Measurements from ENCODE around the gene SZT2. TPM values are rescaled to one million over a fixed set of nuclear protein-coding genes. Genes with fewer than 3 reads are reported as not detected.

Gene SZT2
- total RNA-seq, 1 experiment from 2014 or later: 65.3 TPM

DNA sequence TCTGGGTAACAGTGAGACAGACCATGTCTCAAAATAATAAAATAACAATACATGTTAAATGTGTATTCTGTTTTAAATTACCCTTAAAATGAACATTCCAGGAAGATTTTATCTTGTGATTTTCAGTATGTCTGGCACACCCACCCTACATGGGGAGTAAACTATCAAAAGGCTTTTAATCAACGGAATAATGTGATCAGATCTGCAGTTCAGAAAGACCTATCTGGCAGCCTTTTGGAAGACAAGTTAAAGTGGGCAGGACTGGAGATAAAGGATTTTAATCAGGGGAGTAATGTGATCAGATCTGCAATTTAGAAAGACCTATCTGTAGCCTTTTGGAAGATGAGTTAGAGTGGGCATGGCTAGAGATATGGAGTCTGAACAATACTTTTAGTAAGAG is 10.2 kb upstream of the SZT2 start:
- CTCF ChIA-PET: no interaction called here
- Mint-ChIP-seq H3K9me3 (ENCODE audit: unreplicated experiment) (no peaks in the 10 kb centered on the region), H3K4me3 (ENCODE audit: unreplicated experiment) (no peak overlapping the region), H3K27ac (ENCODE audit: low read depth, unreplicated experiment) (no peak overlapping the region), H3K36me3 (ENCODE audit: insufficient read depth, unreplicated experiment) (peaks cover 28% of the 10 kb centered on the region), H3K27me3 (ENCODE audit: insufficient read depth, unreplicated experiment) (no peaks in the 10 kb centered on the region), H3K4me1 (ENCODE audit: insufficient read depth, unreplicated experiment) (no peaks in the 10 kb centered on the region)
- intact Hi-C loops (cut with micrococcal nuclease): no loop called here
- no peak for DNase-seq (ENCODE audit: unreplicated experiment)
- no TSS peak for BruUV-seq (replicated peaks)
- POLR2A ChIA-PET: interaction anchor here (0.9 to 1.0 kb wide), 3 partner anchors 10 to 11 kb away, joined by 3 read pairs; partner anchors contain the start of genes ELOVL1, MED8 and SZT2
- TF ChIP-seq, protein P1, sequence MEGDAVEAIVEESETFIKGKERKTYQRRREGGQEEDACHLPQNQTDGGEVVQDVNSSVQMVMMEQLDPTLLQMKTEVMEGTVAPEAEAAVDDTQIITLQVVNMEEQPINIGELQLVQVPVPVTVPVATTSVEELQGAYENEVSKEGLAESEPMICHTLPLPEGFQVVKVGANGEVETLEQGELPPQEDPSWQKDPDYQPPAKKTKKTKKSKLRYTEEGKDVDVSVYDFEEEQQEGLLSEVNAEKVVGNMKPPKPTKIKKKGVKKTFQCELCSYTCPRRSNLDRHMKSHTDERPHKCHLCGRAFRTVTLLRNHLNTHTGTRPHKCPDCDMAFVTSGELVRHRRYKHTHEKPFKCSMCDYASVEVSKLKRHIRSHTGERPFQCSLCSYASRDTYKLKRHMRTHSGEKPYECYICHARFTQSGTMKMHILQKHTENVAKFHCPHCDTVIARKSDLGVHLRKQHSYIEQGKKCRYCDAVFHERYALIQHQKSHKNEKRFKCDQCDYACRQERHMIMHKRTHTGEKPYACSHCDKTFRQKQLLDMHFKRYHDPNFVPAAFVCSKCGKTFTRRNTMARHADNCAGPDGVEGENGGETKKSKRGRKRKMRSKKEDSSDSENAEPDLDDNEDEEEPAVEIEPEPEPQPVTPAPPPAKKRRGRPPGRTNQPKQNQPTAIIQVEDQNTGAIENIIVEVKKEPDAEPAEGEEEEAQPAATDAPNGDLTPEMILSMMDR (IDR thresholded peaks at IDR 0.05; ENCODE audit: unreplicated experiment): no peak

DNA sequence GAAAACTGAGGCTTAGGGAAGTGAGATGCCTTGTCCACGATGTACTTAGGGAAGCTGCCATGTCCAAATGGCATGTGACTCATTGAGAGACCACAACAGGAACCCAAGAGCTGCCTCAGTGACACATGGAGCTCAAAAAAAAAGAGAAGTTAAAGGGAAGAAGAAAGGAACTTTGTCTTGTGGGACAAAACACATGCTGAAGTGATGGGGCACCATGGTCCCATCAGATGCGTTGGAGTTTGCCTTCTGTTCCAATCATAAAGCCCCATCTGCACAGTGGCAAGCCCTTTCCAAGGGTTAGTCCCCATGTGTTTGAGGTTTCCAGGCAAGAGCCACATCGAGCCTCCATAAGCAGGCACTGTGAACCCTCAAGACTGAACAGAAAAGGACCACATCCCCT is 8.1 kb upstream of the SZT2 start:
- POLR2A ChIA-PET: interaction anchor here (1.5 kb wide), 1 partner anchor 13 kb away, joined by 3 read pairs; no protein-coding TSS in a partner anchor

DNA sequence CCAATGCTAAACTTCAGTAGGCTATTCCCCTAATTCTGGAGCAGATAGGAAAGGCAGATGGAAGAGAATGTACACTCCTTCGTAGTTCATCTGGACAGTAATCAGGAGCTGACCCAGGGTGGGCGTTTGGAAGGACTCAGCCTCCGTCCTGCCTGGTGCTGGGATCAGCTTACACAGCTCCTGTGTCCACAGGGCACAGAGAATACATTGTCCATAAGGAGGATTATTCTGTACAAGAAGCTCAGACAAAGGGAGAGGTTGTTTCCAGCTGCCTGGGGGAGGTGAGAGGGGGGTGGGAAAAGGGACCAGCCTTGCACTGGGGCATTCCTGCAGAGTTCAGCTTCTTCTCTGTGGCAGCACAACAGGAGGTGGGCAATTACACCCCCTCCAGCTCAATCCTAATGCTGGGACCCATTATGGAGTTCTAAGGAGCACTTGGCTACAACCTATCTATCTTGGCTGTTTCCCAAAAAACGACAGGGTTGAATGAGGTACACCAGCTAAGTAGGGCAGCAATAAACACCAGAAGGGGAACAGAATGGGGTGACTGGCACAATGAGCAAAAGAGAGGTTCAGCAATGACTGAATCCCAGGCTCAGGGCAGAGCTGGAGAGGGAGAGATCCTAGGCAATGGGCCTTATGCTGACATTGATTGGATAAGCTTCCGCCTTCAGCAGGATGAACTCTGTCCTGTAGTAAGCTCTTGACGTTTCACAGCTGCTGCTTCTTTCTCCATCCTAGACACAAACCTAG is 7.5 kb upstream of the SZT2 start:
- POLR2A ChIA-PET: interaction anchor here (1.5 kb wide), 1 partner anchor 14 kb away, joined by 3 read pairs; no protein-coding TSS in a partner anchor
- no TSS peak for BruUV-seq (replicated peaks)

More for the DNA sequence above, 8.1 kb upstream of the SZT2 start:
- CTCF ChIA-PET: interaction anchor here (0.6 to 0.7 kb wide), 3 partner anchors 23 to 171 kb away, joined by 4 to 5 read pairs (median 4); partner anchors contain the start of gene CDC20
- H3K9me3 Mint-ChIP-seq (ENCODE audit: unreplicated experiment): no peaks in the 10 kb centered on the region
- no peaks in the 10 kb centered on the region for H3K4me1 Mint-ChIP-seq (ENCODE audit: insufficient read depth, unreplicated experiment)
- no peaks in the 10 kb centered on the region for H3K27me3 Mint-ChIP-seq (ENCODE audit: insufficient read depth, unreplicated experiment)
- no TSS peak for BruUV-seq (replicated peaks)
- TF ChIP-seq, protein P1 (IDR thresholded peaks at IDR 0.05; ENCODE audit: unreplicated experiment): no peak
- DNase-seq (ENCODE audit: unreplicated experiment): no peak
- peaks cover 50% of the 10 kb centered on the region for H3K36me3 Mint-ChIP-seq (ENCODE audit: insufficient read depth, unreplicated experiment)
- no peak overlapping the region for H3K4me3 Mint-ChIP-seq (ENCODE audit: unreplicated experiment)
- intact Hi-C loops (cut with micrococcal nuclease): loop anchor here (10.0 kb wide), 1 partner anchor 147 kb away; no protein-coding TSS in a partner anchor
- H3K27ac Mint-ChIP-seq (ENCODE audit: low read depth, unreplicated experiment): no peak overlapping the region

DNA sequence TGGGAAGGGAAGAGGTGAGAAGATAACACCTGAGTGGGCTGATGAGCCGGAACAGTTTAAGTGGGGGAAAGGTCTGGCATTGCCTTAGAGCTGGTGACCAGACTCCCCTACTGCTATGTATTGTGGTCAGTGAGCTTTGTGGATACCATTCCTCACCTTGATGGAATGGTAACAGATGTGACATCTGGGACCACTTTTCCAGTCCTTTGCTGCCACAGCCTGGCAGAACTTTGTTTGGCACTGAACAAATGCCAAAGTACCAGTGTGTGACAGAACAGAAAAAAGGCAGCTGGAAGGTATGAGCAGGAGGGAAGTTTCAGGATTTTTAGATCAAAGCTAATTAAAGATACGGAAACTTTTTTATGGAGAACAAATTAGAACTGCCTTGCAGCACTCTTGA is 6.2 kb upstream of the SZT2 start:
- DNase-seq (ENCODE audit: unreplicated experiment): no peak
- no TSS peak for BruUV-seq (replicated peaks)
- TF ChIP-seq, protein P1 (IDR thresholded peaks at IDR 0.05; ENCODE audit: unreplicated experiment): no peak
- intact Hi-C loops (cut with micrococcal nuclease): loop anchor here (10.0 kb wide), 1 partner anchor 149 kb away; no protein-coding TSS in a partner anchor
- no peak overlapping the region for H3K4me3 Mint-ChIP-seq (ENCODE audit: unreplicated experiment)
- no peaks in the 10 kb centered on the region for H3K9me3 Mint-ChIP-seq (ENCODE audit: unreplicated experiment)
- POLR2A ChIA-PET: interaction anchor here (0.6 to 1.4 kb wide), 2 partner anchors 15 to 41 kb away, joined by 3 read pairs; no protein-coding TSS in a partner anchor
- peaks cover 59% of the 10 kb centered on the region for H3K36me3 Mint-ChIP-seq (ENCODE audit: insufficient read depth, unreplicated experiment)
- CTCF ChIA-PET: interaction anchor here (0.6 to 1.1 kb wide), 3 partner anchors 26 to 166 kb away, joined by 3 to 5 read pairs (median 3); no protein-coding TSS in a partner anchor
- no peak overlapping the region for H3K27ac Mint-ChIP-seq (ENCODE audit: low read depth, unreplicated experiment)
- no peaks in the 10 kb centered on the region for H3K27me3 Mint-ChIP-seq (ENCODE audit: insufficient read depth, unreplicated experiment)
- H3K4me1 Mint-ChIP-seq (ENCODE audit: insufficient read depth, unreplicated experiment): peaks cover 9% of the 10 kb centered on the region

More for the DNA sequence above, 7.5 kb upstream of the SZT2 start:
- Mint-ChIP-seq H3K9me3 (ENCODE audit: unreplicated experiment) (no peaks in the 10 kb centered on the region), H3K27me3 (ENCODE audit: insufficient read depth, unreplicated experiment) (no peaks in the 10 kb centered on the region), H3K4me1 (ENCODE audit: insufficient read depth, unreplicated experiment) (no peaks in the 10 kb centered on the region), H3K4me3 (ENCODE audit: unreplicated experiment) (no peak overlapping the region), H3K36me3 (ENCODE audit: insufficient read depth, unreplicated experiment) (peaks cover 56% of the 10 kb centered on the region), H3K27ac (ENCODE audit: low read depth, unreplicated experiment) (no peak overlapping the region)
- DNase-seq (ENCODE audit: unreplicated experiment): no peak
- intact Hi-C loops (cut with micrococcal nuclease): loop anchor here (10.0 kb wide), 1 partner anchor 147 kb away; no protein-coding TSS in a partner anchor
- CTCF ChIA-PET: interaction anchor here (0.7 to 1.1 kb wide), 5 partner anchors 12 to 171 kb away, joined by 3 to 4 read pairs (median 3); no protein-coding TSS in a partner anchor
- TF ChIP-seq, protein P1 (IDR thresholded peaks at IDR 0.05; ENCODE audit: unreplicated experiment): no peak

Measured in MCF 10A (cell line).